ENCODE results near the gene ICAM2.

ICAM2 gene

GRCh38 chr17:64037802-64038201 is 17.4 kb upstream of the ICAM2 start:
- H3K4me2 ChIP-seq = no peak overlapping the region
- no peak overlapping the region for H3K9ac ChIP-seq
- no peaks in the 10 kb centered on the region for H3K9me3 ChIP-seq (replicated peaks in 1 of 11)
- H3K27ac ChIP-seq = no peak overlapping the region
- no peaks in the 10 kb centered on the region for H3K27me3 ChIP-seq
- H3K36me3 ChIP-seq = peaks cover 0 to 42% (median 4%) of the 10 kb centered on the region in 11 experiments; a peak in 9 of 22 replicates
- no peak overlapping the region for H3K4me3 ChIP-seq
- H4K20me1 ChIP-seq = no peaks in the 10 kb centered on the region
- H3K4me1 ChIP-seq = no peaks in the 10 kb centered on the region
- no peak for TF ChIP-seq Cebpa-rat (IDR thresholded peaks at IDR 0.05)

GRCh38 chr17:64037180-64037579 is 16.7 kb upstream of the ICAM2 start:
- Histone ChIP-seq H3K27me3 (no peaks in the 10 kb centered on the region), H3K4me3 (no peak overlapping the region)
- no peak for TF ChIP-seq Cebpa-rat (IDR thresholded peaks at IDR 0.05)

GRCh38 chr17:64036198-64036922 is 15.9 kb upstream of the ICAM2 start:
- H3K9me3 ChIP-seq (replicated peaks in 1 of 11) = no peaks in the 10 kb centered on the region
- no peak overlapping the region for H3K27ac ChIP-seq
- no peaks in the 10 kb centered on the region for H3K4me1 ChIP-seq
- H3K4me3 ChIP-seq = no peak overlapping the region
- no peak for TF ChIP-seq Cebpa-rat (IDR thresholded peaks at IDR 0.05)
- no peak overlapping the region for H3K4me2 ChIP-seq
- H3K9ac ChIP-seq = no peak overlapping the region
- no peaks in the 10 kb centered on the region for H3K27me3 ChIP-seq
- no peaks in the 10 kb centered on the region for H4K20me1 ChIP-seq
- H3K36me3 ChIP-seq = peaks cover 0 to 28% (median 4%) of the 10 kb centered on the region in 11 experiments; a peak in 8 of 22 replicates

More at GRCh38 chr17:64037180-64037579, 16.7 kb upstream of the ICAM2 start:
- Histone ChIP-seq H3K36me3 (peaks cover 0 to 36% (median 4%) of the 10 kb centered on the region in 11 experiments; a peak in 8 of 22 replicates), H4K20me1 (no peaks in the 10 kb centered on the region), H3K4me1 (no peaks in the 10 kb centered on the region), H3K9ac (no peak overlapping the region; a peak in 1 of 22 replicates), H3K9me3 (replicated peaks in 1 of 11) (no peaks in the 10 kb centered on the region), H3K4me2 (no peak overlapping the region), H3K27ac (no peak overlapping the region)

GRCh38 chr17:64032081-64032480 is 11.6 kb upstream of the ICAM2 start:
- H3K9me3 ChIP-seq (replicated peaks in 1 of 11) = no peaks in the 10 kb centered on the region
- H3K4me3 ChIP-seq = no peak overlapping the region
- H4K20me1 ChIP-seq = no peaks in the 10 kb centered on the region
- H3K36me3 ChIP-seq = no peaks in the 10 kb centered on the region
- peaks cover 0 to 5% (median 3%) of the 10 kb centered on the region in 10 experiments; a peak in 11 of 20 replicates for H3K4me1 ChIP-seq
- H3K9ac ChIP-seq = no peak overlapping the region
- no peaks in the 10 kb centered on the region for H3K27me3 ChIP-seq
- no peak for TF ChIP-seq Cebpa-rat (IDR thresholded peaks at IDR 0.05)
- H3K27ac ChIP-seq = no peak overlapping the region
- H3K4me2 ChIP-seq = no peak overlapping the region

GRCh38 chr17:64028874-64029464 is 8.5 kb upstream of the ICAM2 start:
- Histone ChIP-seq H3K9me3 (replicated peaks in 1 of 11) (no peaks in the 10 kb centered on the region), H3K4me2 (no peak overlapping the region), H3K27me3 (no peaks in the 10 kb centered on the region), H3K9ac (no peak overlapping the region), H3K4me3 (no peak overlapping the region), H3K27ac (no peak overlapping the region), H3K36me3 (no peaks in the 10 kb centered on the region), H4K20me1 (no peaks in the 10 kb centered on the region), H3K4me1 (peaks cover 0 to 32% (median 28%) of the 10 kb centered on the region in 10 experiments; a peak in 15 of 20 replicates)
- no peak for TF ChIP-seq Cebpa-rat (IDR thresholded peaks at IDR 0.05)

GRCh38 chr17:64025732-64026294 is 5.4 kb upstream of the ICAM2 start:
- no peak for TF ChIP-seq Cebpa-rat (IDR thresholded peaks at IDR 0.05)
- Histone ChIP-seq H3K4me1 (peaks cover 4 to 64% (median 57%) of the 10 kb centered on the region in 10 experiments), H3K4me2 (peak overlapping the region; percentile 34 to 96 (median 59); a peak in 21 of 22 replicates), H3K27me3 (no peaks in the 10 kb centered on the region), H4K20me1 (no peaks in the 10 kb centered on the region), H3K36me3 (no peaks in the 10 kb centered on the region), H3K4me3 (peak overlapping the region in 2 of 10 experiments; percentile 6 to 31; a peak in 3 of 20 replicates), H3K27ac (peak overlapping the region in 9 of 11 experiments; percentile 42 to 97 (median 58); a peak in 16 of 22 replicates), H3K9ac (peak overlapping the region in 4 of 11 experiments; percentile 1 to 49 (median 22); a peak in 5 of 22 replicates), H3K9me3 (replicated peaks in 1 of 11) (no peaks in the 10 kb centered on the region)

GRCh38 chr17:64024781-64025731 is 4.6 kb upstream of the ICAM2 start:
- Histone ChIP-seq H3K4me1 (peaks cover 8 to 66% (median 60%) of the 10 kb centered on the region in 10 experiments), H3K9me3 (replicated peaks in 1 of 11) (no peaks in the 10 kb centered on the region), H4K20me1 (no peaks in the 10 kb centered on the region), H3K27me3 (no peaks in the 10 kb centered on the region), H3K4me3 (peak overlapping the region in 2 of 10 experiments; percentile 6 to 31; a peak in 2 of 20 replicates), H3K9ac (peak overlapping the region in 4 of 11 experiments; percentile 1 to 49 (median 22); a peak in 4 of 22 replicates), H3K36me3 (no peaks in the 10 kb centered on the region), H3K4me2 (peak overlapping the region; percentile 34 to 96 (median 70)), H3K27ac (peak overlapping the region in 9 of 11 experiments; percentile 42 to 97 (median 60); a peak in 16 of 22 replicates)
- TF ChIP-seq Cebpa-rat (IDR thresholded peaks at IDR 0.05) = no peak

GRCh38 chr17:64024215-64024654 is 3.8 kb upstream of the ICAM2 start:
- Histone ChIP-seq H3K27ac (peak overlapping the region in 8 of 11 experiments; percentile 2 to 97 (median 45); a peak in 9 of 22 replicates), H3K4me1 (peaks cover 17 to 74% (median 67%) of the 10 kb centered on the region in 10 experiments), H3K4me2 (peak overlapping the region in 6 of 11 experiments; percentile 1 to 96 (median 60); a peak in 9 of 22 replicates)

More at GRCh38 chr17:64024215-64024654, 3.8 kb upstream of the ICAM2 start:
- Histone ChIP-seq H3K9ac (no peak overlapping the region; a peak in 1 of 22 replicates), H3K9me3 (replicated peaks in 1 of 11) (no peaks in the 10 kb centered on the region), H3K27me3 (no peaks in the 10 kb centered on the region), H3K4me3 (no peak overlapping the region), H4K20me1 (no peaks in the 10 kb centered on the region), H3K36me3 (no peaks in the 10 kb centered on the region)
- no peak for TF ChIP-seq Cebpa-rat (IDR thresholded peaks at IDR 0.05)
